ENCODE results near the gene RBM38.
A peak's percentile ranks its signal among the peaks of the same experiment; 100 is the strongest.

RBM38 gene

DNA sequence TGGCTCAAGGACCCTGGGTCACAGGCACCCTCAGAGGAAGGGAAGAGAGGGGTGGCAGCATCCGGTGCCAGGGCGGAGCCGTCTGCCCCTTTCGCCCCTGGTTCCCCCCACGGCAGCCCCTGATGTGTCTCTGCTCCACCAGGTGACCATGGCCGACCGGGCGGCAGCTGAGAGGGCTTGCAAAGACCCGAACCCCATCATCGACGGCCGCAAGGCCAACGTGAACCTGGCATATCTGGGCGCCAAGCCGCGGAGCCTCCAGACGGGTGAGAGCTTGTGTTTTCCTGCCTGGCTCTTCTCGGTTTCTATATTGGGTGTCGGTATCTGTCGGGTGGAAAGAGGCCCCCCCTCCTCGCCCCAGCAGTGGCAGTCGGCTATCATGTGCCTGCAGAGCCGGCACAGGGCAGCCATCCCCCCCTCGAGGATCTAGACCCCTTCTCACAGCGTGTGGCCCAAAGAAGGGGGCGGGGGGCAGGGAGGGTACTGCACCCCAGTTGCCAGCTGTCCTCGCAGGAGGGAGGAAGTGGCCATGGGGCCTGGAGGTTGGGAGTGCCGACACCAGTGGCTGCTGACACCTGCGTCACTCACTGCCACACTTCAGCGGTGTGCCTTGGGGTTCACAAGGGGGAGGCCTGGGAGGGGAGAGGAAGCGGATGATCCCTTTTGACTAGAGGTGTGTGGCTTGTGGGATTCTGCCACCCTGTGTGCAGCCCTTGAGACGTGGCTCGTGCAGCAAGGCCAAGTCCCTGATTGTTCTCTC is 1.5 kb downstream of the RBM38 start:
- DNase-seq: peak; percentile 87 to 89

DNA sequence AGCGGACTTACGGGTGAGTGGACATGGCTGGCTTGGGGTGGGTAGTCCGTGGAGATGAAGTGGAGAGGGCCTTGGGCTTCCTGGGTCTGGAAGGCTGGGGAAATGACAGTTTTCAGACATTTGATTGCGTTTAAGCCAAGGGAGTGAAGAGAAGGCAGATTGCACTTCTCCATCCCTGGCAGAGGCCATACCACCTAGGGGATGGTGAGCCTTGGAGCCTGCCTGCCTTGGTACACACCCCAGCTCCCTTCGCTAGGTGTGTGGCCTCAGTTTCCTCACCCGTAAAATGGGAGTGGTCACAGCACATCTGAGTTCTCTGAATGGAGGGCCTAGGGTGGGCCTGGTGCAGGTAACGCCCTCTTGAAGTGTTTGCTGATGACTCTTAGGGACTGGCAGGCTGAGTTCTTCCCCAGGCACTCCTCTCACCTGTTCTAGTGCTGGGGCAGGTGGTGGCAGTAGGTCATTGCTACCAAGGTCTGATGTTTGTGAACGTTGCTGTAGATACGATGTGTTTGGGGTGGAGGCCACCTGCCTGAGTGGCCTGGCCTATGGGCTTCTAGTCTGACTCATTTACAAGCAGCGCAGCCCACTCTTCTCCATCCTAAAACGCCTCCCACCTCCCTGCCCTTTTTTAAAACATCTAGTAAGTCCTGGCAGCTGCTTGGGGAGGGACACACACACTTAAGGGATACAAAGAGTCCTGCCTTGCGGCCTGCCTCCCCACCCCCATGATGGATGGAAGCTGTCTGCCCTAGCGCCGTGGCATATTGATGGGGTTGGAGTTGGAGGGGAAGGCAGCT is 2.3 kb downstream of the RBM38 start:
- DNase-seq: peak in 1 of 2 donors; percentile 23

DNA sequence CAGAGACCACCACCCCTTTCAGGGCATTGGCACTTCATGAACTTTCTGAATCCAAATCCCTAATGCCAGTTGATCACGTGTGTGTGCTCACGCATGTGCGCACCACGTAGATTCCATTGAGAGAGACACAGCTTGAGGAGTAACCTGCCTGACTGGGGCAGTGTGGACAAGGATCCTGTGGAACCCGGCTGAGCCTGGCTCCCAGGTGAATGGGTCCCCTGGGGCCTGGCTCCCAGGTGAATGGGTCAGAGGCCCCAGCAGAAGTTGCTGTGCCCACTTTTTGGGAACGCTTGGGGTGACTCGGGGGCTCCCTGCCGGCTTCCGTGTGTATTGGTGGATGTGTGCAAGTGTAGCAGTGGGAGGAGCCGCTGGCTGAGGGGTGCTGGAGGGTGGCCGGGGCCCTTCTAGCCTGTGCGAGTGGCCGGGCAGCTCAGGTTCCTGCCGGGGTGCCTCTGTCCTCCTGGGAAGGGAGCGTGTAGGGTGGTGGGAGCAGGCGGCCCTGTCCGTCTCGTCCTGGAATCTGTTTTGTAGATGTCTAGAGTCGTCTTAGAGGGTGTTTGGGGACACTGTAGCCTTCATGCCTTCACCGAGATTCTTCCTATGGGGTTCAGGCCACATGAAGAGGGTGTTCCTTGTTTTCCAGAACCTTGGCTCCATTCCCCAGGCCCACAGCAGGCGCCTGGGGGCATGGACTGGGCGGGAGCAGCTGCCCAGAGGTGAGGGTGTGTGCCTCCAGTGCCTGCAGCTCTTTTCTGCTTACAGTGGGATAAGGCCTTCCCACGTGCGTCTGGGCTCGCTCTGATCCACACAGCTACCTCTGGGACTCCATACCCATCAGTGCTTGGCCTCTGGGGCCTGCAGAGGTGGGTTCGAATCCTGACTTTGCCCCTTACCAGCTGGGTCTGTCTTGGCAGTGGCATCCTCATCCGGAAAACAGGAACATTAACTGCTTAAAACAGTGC is 3.2 kb downstream of the RBM38 start:
- DNase-seq: no peak

DNA sequence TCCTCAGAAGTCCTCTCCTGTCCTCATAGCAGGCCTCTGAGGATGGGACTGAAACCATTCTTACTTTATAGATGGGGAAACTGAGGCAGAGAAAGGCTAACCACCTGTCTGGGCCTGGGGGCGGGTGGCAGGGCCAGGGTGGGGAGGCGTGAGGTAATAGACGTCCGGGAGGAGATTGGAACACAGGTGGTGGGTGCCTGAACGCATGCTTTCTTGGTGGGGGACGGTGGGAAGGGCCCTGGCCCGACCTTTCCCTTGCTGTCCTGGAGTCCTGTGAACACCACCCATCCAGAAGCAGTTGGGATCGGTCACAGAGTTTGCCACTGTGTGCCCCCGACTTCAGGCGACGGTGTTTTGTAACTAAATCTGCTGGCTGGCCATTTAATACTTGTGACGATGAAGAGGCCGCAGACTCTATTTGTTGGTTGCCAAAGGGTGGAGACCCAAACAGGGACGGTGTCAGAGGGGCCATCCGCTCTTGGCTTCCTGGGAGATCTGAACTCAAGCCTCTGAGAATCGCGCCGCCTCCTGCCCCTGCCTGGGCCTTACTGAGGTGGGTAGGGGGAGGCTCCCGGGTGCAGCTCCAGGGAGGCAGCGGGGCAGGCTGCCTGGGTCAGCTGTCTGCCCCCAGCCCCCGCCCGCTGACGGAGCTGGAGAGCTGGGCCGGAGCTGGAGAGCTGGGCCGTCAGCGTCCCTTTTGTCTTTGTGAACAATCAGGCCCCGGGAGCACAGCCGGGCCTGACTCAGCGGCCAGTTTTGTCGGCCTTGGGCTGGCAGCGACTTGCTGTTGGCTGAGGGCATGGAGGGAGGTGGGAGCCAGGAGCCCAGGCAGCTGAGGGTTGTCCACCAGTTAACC is 4.1 kb downstream of the RBM38 start:
- no peak for DNase-seq

DNA sequence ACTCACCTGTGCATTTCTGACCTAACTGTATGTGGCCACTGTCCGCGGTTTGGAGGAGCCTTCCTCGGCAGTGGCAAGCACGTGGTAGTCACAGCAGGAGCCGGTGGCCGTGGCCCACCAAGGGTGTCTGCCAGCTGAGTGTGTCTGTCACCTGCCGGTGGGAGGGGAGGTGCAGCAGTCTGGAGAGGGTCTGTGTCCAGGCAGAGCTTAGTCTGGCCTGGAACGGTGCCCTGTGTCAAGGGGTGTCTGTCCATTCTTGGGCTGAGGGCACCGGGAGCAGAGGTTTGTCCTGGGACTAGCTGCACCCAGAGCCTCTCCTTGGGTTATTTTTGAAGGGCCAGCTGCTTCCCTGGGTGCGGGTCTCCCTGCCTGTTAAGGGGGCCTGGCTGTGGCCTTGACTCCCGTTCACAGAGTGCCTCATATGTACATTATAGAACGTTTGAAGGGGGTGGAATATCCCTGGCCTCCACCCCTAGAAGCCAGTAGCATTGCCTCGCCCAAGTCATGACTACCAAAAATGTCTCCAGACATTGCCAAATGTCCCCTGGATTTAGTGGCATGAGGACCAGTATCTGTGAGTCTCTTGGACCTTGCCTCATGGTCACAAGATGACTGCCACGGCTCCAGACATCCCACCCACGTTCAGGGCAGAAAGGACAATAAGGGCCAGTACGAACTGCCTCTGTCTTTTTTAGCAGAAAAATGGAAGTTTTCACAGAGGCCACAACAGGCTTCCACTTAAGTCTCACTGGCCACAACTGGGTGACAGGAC is 5.2 kb downstream of the RBM38 start:
- no peak for DNase-seq

DNA sequence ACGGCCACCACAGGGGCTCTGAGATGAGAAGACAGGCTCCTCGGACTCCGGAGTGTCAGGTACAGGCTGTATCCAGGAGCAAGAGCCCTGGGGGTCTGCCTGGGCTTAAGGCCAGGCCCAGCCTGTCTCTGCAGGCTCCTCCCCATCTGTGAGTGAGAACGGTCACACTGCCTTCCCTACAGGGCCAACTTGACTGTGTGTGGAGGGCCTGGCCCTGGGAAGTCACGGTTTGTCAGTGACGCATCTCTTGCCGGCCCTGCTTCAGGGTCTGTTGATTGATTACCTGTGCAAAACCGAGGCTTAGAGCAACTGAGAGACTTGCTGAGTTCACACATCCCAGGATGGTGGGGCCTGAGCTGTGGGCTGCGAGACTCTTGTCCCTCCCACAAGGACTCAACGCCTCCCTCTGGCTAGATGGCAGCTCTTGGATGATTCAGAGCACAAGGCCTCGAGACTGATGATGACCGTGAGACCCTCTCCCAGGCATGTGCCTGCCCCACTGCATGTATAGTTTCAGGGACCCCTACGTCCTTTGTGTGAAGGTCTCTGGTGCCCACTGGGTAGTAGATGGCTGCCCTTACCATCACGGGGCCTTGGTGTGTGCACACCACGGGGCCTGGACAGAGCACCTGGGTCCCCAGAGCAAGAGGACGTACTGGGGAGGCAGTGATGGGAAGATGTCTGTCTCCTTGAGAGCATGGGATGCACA is 5.9 kb downstream of the RBM38 start:
- DNase-seq: peak in 1 of 2 donors; percentile 30

DNA sequence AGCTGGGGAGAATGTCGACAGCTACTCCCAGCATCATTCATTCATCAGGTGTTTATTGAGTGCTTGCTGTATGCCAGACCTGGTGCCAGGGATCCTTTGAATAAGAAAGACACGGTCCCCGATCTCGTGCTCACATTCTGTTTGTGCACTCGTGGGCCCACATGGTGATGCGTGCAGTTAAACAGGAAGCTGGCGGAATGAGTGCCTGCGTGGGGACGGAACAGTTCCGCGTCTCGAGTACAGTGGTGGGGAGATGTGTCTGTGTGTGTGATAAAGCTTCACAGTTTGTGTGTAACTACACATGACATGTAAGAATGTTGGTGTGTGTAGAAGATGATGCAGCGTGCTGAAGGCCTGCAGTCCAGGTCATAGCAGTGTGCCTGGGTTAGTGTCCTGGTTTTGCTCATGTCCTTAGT is 6.5 kb downstream of the RBM38 start:
- peak; percentile 59 to 80 for DNase-seq

DNA sequence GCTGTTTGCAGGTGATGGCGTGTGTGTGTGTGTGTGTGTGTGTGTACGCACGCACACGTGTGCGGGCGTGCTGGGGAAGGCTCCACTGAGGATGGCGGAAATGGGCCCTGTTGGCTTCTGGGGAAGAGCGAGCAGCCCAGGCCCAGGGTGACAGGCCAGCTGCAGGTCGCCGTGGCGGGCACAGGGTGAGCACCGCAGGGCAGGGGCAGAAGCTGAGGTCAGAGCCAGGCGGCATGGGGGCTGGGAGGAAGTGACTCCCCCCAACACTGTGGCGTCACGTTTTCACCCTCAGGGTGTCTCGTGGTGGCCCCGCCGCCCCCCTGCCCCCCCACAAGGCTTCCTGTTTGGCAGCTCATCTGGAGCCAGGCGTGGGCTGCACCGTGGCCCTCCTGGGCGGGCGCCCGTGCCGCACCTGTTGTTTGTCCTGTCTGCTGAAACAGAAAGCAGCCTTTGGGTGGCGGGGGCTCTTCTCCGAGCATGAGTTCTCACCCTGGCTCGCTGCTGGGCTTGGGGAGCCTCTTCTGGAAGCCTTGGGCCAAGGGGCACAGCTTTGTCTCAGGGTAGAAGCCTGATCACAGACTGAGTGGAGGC is 7.1 kb downstream of the RBM38 start:
- peak; percentile 91 to 95 for DNase-seq

DNA sequence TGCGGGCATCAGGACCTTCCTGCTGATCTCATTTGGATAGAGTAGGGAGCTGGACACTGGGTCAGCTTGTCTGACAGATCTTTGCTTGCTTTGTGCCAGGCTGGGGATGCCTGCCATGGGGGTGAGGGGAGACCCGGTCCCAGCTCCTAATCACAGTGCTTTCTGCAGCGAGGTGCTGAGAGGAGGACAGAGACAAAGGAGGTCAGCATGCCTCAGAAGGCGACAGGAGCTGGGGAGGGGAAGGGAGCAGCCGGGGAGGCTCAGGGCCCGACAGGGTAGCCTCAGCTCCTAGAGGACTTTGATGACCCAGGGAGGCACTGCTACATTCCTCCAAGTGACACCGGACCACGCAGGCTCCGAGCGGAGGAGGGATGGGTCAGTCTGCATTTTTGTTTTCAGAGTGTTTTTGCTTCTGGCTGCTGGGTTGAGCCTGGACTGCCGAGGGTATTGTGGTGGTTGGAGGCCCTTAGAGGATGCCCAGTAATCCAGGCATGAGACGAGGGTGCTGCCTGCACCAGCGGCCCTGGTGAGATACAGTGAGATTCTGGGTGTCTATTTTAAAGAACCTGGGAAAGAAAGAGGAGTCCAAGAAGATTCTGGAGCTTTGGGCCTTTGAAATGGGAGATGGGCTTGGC is 7.8 kb downstream of the RBM38 start:
- no peak for DNase-seq

DNA sequence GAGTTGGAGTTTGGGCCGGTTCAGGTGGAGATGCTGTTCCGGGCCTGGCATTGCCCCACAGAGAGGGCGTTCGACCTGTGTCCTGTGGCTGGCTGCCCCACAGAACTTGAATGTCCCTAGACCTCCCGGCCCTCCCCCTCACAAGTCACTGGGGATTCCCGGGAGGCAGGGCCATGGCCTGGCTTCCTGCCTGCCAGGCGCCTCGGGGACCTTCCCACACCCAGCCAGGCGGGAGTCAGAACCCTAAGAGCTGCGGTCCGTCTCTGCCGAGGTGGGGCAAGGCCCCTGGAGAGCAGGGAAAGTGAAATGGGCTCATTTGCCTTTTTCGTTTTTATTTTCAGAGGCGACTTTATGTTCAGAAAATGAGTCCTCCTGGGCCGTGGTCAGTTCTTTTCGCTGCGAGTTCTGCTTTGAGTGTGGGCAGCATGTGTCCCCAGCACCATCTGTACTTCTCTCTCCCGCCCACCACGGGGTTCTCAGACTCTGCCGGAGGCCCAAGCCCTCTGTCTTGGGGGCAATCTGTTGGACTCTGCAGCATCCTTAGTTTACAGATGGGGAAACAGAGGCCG is 8.5 kb downstream of the RBM38 start:
- peak; percentile 43 to 56 for DNase-seq

DNA sequence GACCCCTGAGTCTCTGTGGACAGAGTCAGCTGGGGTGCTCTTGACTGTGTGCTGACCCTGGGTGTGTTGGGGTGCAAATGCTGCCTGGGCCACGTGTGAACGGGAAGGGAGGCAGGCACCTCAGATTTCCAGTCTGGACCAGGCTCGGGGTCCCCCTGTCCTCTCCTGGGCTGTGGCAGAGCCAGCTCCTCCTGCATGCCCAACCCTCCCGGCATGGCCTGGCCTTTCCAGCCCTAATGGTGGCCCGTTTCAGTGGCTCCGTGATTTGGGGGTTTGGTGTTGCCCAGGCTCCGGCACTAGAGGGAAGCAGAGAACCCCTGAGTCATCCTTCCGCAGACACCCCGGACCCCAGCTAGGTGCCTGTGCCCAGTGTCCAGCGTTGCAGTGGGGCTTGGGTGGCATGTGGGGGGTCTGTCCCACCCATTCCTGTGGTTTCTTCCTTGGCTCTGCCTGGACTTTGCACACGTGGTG is 9.1 kb downstream of the RBM38 start:
- DNase-seq: no peak

DNA sequence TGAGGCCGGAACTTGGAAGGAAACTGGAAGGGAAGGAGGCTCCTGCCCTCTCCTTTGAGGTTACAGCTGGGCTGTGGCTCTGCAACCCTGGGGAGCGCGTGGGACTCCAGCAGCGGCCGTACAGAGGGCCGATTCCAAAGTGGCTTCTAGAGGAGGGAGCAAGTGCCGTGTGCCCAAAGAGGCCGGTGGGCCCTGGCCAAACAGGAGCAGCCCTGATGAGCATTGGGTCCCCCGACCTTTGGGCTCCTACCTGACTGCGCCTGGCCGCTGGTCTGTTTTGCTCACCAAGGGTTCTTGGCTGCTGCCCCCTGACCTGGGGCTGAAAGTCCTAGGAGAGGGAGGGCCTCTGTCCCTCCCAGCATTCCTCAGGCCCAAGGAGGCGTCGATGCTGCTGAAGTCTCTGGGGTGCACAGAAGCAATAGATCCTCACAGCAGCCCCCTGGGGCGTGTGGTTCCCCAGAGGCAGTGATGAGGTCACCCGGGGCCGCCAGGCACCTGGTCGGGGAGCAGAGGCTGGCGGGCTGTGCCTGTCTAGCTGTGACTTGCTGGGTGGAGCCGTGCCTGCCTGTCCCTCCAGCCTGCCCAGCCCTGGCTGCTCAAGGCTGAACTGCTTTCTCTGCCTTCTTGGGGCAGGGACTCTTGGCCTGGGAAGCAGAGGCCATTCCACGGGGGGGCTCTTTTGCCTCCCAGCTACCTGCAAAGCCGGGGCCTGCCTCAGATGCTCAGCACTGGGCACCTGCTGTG is 9.8 kb downstream of the RBM38 start:
- DNase-seq: peak in 1 of 2 donors; percentile 85

DNA sequence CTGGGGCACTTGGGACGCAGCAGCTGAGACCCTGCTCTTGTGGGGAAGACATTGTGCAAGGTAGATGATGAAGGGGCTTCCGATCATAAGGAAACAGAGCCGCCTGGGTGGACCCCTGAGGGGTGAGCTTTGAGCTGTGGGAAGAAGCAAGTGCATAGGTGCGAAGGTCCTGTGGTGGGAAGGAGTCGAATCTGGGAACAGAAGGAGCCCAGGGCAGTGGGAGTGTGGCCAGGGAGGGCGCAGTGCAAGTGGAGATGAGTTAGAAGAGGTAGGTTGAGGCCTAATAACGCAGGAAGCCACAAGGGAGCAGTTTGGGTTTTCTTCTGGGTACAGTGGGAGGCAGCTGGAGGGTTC is 10.3 kb downstream of the RBM38 start:
- DNase-seq: no peak

DNA sequence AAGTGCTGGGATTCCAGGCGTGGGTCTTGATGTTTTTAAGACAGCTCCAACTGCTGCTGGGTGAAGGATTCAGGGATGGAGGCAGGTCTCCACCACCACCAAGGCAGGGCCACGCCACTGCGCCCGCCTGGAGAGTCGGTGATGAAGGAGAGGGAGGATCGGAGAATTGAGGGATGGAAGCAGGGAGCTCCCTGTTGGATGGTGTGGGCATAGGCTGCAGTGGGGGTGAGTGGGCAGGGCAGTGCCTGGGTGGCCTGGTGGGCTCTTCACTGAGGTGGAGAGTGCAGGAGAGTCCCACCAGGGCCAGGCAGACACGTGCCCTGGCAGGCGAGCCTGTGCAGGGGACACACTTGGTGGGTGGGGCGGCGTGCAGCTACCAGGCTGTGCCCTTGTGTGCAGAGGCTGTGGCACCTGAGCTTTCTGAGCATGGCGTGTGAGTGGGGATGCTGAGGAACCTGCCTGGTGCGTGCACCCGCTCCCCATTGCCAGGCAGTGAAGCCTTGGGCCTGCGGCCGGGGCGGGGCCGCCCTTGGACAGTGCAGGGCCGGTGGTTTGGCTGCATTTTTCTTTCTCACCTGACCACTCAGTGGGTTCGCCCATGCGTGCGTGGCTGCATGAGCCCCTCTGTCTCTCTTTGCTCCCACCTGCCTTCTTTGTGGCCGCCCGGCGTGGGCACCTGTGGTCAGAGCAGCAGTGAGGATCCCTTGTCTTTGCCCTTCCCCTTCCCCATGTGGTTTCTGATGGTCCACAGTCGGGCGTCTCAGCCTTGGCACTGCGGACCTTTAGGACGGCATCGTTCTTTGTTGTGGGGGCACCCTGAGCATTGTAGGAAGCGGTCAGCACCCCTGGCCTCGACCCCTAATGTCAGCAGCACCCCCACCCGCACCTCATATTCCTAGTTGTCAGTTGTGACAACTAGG is 11.3 kb downstream of the RBM38 start:
- DNase-seq: no peak

DNA sequence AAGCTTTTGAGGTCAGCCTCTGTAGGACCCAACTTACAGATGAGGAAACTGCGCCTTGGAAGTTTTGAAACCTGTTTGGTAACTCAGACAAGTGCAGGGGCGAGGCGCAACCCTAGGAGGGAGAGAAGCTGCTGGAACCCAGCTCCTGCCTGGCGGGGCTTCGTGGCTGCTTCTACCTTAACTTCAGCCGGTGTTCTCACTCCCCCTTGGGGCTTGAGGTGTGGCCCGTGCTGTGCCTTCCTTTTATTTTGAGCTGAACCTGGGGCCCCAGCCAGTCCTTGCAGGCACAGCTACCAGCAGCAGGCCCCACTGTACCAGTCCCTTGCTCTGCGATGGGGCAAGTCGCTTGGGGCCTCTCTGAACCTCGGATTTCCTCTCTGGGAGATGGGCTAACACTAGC is 12.0 kb downstream of the RBM38 start:
- DNase-seq: no peak

DNA sequence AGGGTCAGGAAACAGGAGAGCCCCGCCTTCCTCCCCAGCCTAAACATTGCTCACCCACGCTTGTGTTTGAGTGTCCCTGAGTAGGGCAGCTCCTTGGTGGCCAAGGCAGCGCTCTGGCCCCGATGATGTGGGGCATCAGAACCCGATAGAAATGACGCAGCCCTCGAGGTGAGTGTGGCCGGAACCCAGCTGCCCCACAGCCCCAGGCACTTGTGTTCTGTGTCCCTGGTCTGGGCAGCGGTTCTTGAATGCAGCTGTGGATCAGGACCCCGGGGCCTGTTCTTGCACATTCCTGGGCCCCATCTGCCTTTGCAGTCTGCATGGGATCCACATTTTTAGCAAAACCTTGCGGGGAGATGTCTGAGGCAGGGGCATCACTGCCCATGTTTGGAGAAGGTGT is 12.8 kb downstream of the RBM38 start:
- DNase-seq: no peak

DNA sequence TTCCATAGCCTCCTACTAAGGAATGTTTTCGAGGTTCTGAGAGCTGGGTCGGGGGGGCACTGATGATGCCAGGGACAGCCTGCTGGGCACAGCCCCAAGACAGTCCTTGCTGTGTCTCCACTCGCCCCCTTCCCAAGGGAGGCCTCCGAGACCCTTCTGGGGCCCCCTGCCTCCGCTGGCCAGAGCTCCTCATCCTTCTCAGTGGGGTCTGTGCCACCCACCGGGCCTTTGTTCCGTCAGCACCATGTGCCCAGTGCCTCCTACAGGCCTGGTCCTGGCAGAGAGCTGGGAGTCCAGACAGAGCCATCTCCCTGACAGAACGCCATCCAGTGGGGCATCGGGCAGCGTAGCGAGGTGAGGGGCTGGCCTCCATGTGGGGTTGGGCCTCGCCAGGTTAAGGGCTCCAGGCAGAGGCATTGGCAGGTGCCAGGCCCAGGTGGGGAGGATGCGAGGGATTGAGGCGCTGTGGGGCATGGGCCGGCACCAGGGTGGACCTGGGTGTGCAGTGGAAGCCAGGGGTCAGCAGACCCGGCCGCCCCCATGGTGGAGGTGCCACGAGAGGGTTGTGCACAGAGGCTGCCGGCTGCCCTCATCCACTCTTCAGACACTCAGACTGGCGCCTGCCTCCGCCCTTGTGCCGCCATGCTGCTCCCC is 13.3 kb downstream of the RBM38 start:
- no peak for DNase-seq
